Eye (tissue), 1 donor: ENCODE results near the gene PIGU.
"Not testable (repeated sequence)": the region's sequence is repeated elsewhere in the genome, so short reads cannot be mapped to it uniquely, and the experiment has no call there.

Experiments used
- DNase-seq: peaks from one replicate; pipeline ENCODE4 v3.0.0-alpha.2; 2015

The PIGU gene

GRCh38 chr20:34706302-34706875 is 29.5 kb upstream of the PIGU start:
- no peak for DNase-seq

DNA sequence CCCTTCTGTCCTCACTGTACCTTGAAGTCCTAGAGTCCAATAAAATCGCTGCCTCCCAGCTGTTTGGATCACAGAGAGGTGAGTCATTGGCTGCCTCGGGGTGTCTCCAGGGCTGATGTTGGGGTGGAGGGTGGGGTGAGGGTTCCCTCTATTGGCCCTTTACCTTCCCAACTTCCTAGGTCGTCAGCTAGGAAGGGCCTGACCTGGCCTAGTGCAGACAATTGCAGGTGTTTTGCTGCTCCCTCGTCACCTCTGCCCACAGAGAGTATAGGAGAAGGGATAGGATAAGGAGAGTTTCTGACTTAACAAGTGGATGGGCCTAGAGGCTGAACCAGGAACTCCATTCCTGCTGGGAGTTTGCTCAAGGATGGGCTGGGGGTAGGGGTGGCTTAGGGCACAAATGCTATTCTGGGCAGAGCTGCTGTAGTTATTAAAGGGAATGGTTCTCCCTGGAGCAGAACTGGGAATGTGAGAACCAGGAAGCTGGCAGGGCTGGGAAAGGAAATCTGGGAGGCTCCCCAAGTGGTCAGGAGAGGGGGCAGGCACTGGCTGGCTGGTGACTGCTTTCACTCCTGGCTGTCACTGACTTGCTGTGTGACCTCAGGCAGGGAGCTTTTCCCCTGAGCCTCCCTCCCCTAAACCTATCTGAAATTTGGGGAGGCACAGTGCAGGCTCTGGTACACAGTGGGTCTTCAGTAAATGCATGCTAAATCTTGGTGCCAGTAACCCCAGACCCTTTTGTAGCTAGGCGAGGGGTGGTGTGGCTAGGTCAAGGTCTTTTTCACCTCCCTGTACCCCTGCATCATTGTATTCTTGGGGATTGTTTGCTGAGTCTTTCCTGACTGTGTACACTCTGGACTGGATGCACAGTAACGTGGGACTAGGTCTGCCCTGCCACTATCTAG is 28.8 kb upstream of the PIGU start:
- DNase-seq = no peak

DNA sequence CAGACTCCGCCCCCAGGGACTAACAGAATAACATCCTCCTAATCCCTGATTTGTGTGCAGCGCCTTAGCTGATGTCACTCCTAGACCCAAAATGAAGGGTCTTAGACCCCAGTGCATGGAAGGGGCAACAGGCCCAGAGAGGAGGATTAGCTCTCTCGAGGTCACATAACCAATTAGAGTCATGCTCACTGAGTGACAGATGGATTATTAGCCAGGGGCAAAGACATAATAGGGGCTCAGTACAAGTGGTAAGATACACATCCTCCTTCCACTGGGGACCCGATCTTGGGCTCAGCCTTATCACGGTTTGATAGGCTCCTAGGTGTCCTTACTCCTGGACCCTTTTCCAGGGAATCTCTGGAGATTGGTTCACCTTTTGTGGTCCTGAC is 28.1 kb upstream of the PIGU start:
- no peak for DNase-seq

DNA sequence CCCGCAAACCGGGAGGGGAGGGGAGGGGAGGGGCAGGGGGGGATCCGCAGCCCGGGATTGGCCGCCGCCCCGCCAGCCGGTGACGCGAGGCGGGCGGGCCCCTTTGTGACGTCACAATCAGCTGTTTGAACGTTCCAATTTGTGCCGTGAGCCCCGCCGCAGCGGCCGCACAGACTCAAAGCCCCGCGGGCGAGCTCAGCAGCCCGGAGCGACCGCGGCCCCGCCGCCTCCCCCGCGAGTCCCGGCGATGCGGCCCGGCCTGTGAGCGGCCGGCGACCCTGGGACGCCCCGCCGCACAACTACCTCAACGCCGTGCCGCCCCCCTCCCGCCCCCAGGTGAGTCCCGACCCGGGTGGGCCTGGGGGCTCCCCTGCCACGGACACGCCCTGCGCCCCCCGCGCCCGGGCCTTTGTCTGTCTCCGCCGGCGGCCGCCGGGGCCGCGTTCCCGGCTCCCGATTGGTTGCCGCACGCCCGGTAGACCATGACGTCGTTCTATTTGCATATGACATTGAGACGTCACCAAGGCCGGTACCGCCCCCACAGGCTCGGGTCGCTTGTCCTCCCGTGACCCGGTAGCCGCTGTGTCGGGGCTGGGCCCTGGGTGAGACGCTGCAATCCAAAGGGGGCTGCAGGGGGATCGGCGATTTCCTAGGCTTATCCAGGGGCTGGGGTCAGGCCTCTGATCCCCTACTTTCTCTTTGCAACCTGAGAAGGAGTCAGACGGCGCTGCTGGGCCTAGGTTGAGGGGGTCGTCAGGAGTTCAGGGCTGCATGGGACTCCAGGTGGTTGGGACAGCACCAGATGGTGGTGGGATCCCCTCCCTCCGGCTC is 27.5 kb upstream of the PIGU start, which contains the start of gene TP53INP2:
TP53INP2 (plus strand) TSS at position 168 of the 831 bp plus-strand sequence. CDS start 4,396 bp downstream, outside the sequence.
- peak; percentile 95 for DNase-seq

DNA sequence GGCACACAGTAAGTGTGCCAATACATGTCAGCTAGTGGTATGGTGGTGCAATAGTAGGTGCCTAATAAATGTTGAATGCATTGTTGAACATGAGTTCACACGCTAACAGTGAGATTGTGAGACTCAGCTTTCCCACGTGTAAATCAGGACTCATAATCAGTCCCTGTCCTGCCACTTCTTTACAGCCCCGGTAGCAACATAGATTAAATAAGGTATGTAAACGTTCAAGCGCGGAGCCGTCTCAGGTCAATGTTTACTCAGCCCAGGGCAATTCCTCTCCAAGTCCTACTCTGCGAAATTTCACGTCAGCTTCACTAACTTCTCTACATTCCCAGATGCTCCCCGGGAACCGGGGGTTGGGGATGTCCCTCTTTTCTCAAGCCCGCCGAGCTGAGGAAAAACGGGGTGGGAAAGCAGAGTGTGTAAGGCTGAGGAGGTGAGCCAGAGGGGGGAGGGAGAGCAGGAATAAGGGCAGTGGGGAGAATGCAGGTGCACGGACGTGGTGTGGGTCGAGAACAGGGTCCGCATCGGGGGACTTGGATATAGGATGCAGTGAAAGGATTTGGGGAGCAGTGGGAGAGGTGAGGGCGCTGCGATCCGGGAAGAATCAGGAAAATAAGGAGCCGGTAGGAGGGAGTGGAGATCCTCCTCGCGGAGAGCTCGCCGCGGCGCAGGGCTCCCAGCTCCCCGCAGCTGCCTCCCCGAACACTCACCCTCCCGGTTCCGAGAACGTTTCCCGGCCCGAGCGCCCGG is 26.7 kb upstream of the PIGU start:
- peak; percentile 85 for DNase-seq

GRCh38 chr20:34703061-34703423 is 26.1 kb upstream of the PIGU start:
- no peak for DNase-seq

- no peak for DNase-seq
Observed at GRCh38 chr20:34701405-34702085, 24.7 kb upstream of the PIGU start.

DNA sequence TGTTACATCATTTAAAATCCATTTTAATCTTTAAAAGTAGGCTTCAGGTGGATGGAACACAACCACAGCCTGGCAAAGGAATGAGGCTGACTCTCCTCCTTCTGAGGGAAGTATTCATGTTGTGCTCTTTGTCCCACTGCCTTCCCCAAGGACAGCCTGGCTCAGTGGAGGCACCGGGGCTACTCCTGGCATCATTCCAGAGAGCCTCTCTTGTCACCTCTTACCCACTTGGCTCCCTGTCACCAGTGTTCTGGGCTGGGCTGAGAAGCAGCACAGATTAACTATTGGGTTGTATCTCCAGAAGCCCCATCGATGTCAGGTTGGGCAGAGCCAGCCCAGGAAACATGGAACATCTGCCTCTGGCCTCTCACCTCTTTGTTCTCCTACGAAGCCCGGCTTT is 16.5 kb upstream of the PIGU start:
- no peak for DNase-seq

- no peak for DNase-seq
Observed at GRCh38 chr20:34691838-34692237, 14.9 kb upstream of the PIGU start.

DNA sequence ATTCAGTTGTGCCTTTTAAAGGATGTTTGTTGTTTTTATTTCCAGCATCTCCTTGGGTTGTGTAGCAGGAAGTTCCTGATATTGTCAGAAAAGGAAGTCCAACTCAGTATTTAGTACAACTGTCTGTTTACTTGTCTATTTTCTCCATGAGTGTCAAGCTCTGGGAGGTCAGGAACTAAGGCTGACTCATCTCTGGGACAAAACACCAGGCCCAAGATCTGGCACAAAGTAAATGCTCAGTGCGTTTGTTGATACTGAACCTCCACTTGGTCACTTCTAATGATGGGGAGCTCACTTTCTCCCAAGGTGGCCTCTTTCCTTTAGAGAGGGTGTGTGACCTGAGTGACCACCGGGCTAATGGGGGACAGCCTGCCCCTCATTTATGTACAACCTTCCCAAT is 12.6 kb upstream of the PIGU start:
- DNase-seq = no peak

- no peak for DNase-seq
Observed at GRCh38 chr20:34683667-34684066, 6.8 kb upstream of the PIGU start.

GRCh38 chr20:34680586-34681175 is 3.8 kb upstream of the PIGU start:
- DNase-seq = no peak

GRCh38 chr20:34675993-34676641 is 775 bp downstream of the PIGU start:
- no peak for DNase-seq

- no peak for DNase-seq
Observed at GRCh38 chr20:34675561-34675960, 1.3 kb downstream of the PIGU start.

GRCh38 chr20:34673412-34673811 is 3.5 kb downstream of the PIGU start:
- DNase-seq = no peak

DNA sequence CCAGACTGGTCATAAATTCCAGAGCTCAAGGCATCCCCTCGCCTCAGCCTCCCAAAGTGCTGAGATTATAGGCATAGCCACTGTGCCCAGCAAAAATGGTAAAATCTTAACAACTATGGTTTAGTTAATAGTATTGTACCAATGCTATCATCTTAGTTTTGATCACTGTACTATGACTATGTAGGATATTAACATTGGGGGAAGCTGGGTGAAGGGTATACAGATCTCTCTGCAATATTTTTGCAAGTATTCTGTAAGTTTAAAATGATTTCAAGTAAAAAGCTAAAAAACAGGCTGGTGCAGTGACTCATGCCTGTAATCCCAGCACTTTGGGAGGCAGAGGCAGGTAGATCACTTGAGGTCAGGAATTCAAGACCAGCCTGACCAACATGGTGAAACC is 7.8 kb downstream of the PIGU start:
- no peak for DNase-seq

DNA sequence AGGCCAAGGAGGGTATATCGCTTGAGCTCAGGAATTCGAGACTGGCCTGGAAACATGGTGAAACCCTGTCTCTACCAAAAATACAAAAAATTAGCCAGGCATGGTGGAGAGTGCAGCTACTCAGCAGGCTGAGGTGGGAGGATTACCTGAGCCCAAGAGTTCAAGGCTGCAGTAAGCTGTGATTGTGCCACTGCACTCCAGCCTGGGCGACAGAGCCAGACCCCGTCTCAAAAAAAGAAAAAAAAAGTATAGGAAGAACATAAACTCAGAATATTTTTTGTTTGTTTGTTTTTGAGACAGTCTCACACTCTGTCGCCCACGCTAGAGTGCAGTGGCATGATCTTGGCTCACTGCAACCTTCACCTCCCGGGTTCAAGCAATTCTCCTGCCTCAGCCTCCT is 12.1 kb downstream of the PIGU start:
- DNase-seq = not testable (repeated sequence)

DNA sequence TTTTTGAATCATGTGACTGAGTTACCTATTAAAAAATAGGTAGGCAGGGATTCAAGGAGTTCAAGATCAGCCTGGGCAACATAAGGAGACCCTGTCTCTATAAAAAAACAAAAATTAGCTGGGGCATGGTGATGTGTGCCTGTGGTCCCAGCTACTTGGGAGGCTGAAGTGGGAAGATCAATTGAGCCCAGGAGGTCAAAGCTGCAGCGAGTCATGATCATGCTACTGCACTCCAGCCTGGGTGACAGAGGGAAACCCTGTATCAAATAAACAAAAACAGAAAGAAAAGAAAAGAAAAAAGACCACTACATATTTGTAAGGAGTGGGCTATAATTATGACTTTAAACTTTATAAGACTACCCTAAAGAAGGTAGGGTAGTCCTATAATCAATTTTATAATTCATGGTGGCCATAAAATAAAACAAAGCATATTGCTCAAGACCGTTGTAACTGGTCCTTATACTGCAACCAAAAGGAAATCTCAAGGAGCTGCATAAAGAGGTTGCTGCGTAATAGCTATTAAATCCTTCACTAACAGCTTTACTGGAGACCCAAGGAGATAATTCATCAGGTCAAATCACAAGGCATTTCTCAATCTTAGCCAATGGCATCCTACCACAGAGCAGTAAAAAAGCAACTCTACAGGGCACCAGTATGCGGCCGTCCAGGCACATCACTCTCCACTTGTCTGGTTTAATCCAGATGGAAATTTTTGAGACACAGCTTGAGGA is 13.5 kb downstream of the PIGU start:
- DNase-seq = no peak

- not testable (repeated sequence) for DNase-seq
Observed at GRCh38 chr20:34661811-34662210, 15.1 kb downstream of the PIGU start.

DNA sequence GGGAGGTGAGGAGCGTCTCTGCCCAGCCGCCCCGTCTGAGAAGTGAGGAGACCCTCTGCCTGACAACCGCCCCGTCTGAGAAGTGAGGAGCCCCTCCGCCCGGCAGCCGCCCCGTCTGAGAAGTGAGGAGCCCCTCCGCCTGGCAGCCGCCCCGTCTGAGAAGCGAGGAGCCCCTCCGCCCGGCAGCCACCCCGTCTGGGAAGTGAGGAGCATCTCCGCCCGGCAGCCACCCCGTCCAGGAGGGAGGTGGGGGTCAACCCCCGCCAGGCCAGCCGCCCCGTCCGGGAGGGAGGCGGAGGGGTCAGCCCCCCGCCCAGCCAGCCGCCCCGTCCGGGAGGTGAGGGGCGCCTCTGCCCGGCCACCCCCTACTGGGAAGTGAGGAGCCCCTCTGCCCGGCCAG is 18.2 kb downstream of the PIGU start:
- DNase-seq = not testable (repeated sequence)
